Fibroblast of lung (primary cell): ENCODE results near the gene GAK. TPM values are rescaled to one million over a fixed set of nuclear protein-coding genes. Genes with fewer than 3 reads are reported as not detected.

Source experiments
- DNase-seq, 2 donors: peaks; one replicate each; pipeline versions ENCODE4 v3.0.0 to v3.0.0-alpha.2; 2010; ENCODE audit warnings: low read depth in 2 of 2
- H2AFZ ChIP-seq: 2 replicates; pipeline ENCODE4 v1.5.1; 2012; ENCODE audit warnings: low read length, control low read depth, inconsistent platforms
- H3K27ac ChIP-seq: 2 replicates; pipeline ENCODE4 v1.5.1; 2011; ENCODE audit warnings: low read length, control low read depth; ENCODE audit not compliant: insufficient read depth
- H3K27me3 ChIP-seq: 2 replicates; pipeline ENCODE4 v1.5.1; 2011; ENCODE audit warnings: mild to moderate bottlenecking, low read length; ENCODE audit not compliant: control insufficient read depth, insufficient read depth
- H3K36me3 ChIP-seq: 2 replicates; pipeline ENCODE4 v1.5.1; 2011; ENCODE audit warnings: low read length; ENCODE audit not compliant: control insufficient read depth, insufficient read depth
- H3K4me1 ChIP-seq: 2 replicates; pipeline ENCODE4 v1.5.1; 2011; ENCODE audit warnings: low read length; ENCODE audit not compliant: control insufficient read depth, insufficient read depth; ENCODE audit errors: extremely low read depth
- H3K4me2 ChIP-seq: 2 replicates; pipeline ENCODE4 v1.5.1; 2011; ENCODE audit warnings: low read length, control low read depth; ENCODE audit not compliant: insufficient read depth; ENCODE audit errors: extremely low read depth
- H3K4me3 ChIP-seq, 4 experiments: fragments of 200-600 bp in 1 of 4; sonication (generic) in 1 of 4; replicated peaks in 1 of 4; 2 replicates each; pipeline ENCODE4 v1.5.1; 2011 to 2016; ENCODE audit warnings: low read length in 4 of 4, low read depth in 3 of 4, mild to moderate bottlenecking in 3 of 4, control low read depth in 2 of 4, inconsistent platforms in 1 of 4, mixed read lengths in 1 of 4; ENCODE audit not compliant: insufficient read depth in 1 of 4; ENCODE audit errors: control extremely low read depth in 1 of 4
- H3K79me2 ChIP-seq: 2 replicates; pipeline ENCODE4 v1.5.1; 2012; ENCODE audit warnings: mild to moderate bottlenecking, low read length, inconsistent platforms; ENCODE audit not compliant: control insufficient read depth, insufficient read depth
- H3K9ac ChIP-seq: 2 replicates; pipeline ENCODE4 v1.5.1; 2011; ENCODE audit warnings: mild to moderate bottlenecking, low read length, control low read depth; ENCODE audit not compliant: insufficient read depth
- H3K9me3 ChIP-seq: 2 replicates; pipeline ENCODE4 v1.5.1; 2012; ENCODE audit warnings: low read depth, low read length; ENCODE audit not compliant: control insufficient read depth, insufficient read depth
- H4K20me1 ChIP-seq: 2 replicates; pipeline ENCODE4 v1.5.1; 2011; ENCODE audit warnings: low read length; ENCODE audit not compliant: control insufficient read depth, insufficient read depth; ENCODE audit errors: extremely low read depth
- EZH2 ChIP-seq: IDR thresholded peaks from 2 replicates; pipeline ENCODE4 v1.5.1; 2012; ENCODE audit warnings: low read length, control low read depth, mild to moderate bottlenecking; ENCODE audit errors: missing control alignments
- polyA plus RNA-seq, 2 donors: library from polyadenylated mRNA; depleted of rRNA in 1 of 2; stranded (reverse) in 1 of 2; unstranded in 1 of 2; fragments of >200 nt; gene quantifications; 2 replicates each; pipeline ENCODE4 v1.2.1, GENCODE V29; 2011 to 2012; ENCODE audit warnings: missing spikeins in 1 of 2
- total RNA-seq: library from RNA; depleted of rRNA; stranded (reverse); fragments of >200 nt; gene quantifications from 2 replicates; pipeline ENCODE4 v1.2.1, GENCODE V29; 2014
- TF ChIP-seq, protein P1 (sequence below), 2 donors: IDR thresholded peaks in 1 of 2; conservative IDR thresholded peaks in 1 of 2; 1 replicate in 1 of 2; 2 replicates in 1 of 2; pipeline ENCODE4 v1.5.1; 2011 to 2012; ENCODE audit warnings: low read length in 2 of 2, control low read depth in 1 of 2, inconsistent platforms in 1 of 2, low read depth in 1 of 2, mild to moderate bottlenecking in 1 of 2

Gene GAK
- total and polyA plus RNA-seq, 2 donors (not counting 1 experiment from before 2014, with no cell fraction given), result 10.1 to 48.2 TPM

GRCh38 chr4:957231-957580, 25.1 kb upstream of the GAK start:
- TF ChIP-seq, protein P1, sequence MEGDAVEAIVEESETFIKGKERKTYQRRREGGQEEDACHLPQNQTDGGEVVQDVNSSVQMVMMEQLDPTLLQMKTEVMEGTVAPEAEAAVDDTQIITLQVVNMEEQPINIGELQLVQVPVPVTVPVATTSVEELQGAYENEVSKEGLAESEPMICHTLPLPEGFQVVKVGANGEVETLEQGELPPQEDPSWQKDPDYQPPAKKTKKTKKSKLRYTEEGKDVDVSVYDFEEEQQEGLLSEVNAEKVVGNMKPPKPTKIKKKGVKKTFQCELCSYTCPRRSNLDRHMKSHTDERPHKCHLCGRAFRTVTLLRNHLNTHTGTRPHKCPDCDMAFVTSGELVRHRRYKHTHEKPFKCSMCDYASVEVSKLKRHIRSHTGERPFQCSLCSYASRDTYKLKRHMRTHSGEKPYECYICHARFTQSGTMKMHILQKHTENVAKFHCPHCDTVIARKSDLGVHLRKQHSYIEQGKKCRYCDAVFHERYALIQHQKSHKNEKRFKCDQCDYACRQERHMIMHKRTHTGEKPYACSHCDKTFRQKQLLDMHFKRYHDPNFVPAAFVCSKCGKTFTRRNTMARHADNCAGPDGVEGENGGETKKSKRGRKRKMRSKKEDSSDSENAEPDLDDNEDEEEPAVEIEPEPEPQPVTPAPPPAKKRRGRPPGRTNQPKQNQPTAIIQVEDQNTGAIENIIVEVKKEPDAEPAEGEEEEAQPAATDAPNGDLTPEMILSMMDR (conservative IDR thresholded peaks at IDR 0.05 in 1 of 2, IDR thresholded peaks at IDR 0.05 in 1 of 2; ENCODE audit: low read depth in 1 of 2, low read length in 2 of 2), result no peak
- no peak for TF ChIP-seq EZH2
- Histone ChIP-seq H3K9me3 (no peaks in the 10 kb centered on the region), H2AFZ (no peak overlapping the region), H3K79me2 (no peaks in the 10 kb centered on the region), H4K20me1 (no peaks in the 10 kb centered on the region), H3K36me3 (peaks cover 12% of the 10 kb centered on the region), H3K27me3 (no peaks in the 10 kb centered on the region), H3K9ac (no peak overlapping the region), H3K4me1 (no peaks in the 10 kb centered on the region), H3K4me3 (no peak overlapping the region), H3K27ac (no peak overlapping the region), H3K4me2 (no peak overlapping the region)
- no peak for DNase-seq

DNA sequence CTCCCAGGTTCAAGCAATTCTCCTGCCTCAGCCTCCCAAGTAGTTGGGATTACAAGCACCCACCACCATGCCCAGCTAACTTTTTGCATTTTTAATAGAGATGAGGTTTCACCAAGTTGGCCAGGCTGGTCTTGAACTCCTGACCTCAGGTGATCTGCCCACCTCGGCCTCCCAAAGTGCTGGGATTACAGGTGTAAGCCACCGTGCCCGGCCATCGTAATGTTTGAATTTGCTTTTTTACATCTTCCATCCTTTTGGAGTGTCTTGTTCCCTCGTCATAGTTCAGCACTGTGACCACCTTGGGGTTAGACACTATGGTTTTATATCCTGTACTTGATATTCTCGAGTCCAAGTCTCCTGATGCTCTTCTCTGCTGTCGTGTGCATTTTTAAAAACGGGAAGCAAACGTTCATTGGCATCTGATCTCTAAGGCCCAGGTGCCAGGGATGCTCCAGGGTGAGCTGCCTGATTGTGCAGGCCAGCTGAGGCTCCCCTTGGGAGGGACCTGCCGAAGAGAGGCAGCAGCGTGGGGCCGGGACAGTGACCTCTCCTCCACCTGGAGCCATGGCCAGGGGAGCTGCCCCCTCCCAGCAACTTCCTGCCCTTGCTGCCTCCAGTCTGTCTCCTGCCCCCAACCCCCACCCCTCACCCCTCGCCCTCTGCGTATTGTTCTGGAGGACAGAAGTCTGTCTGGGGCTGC, 24.6 kb upstream of the GAK start:
- no peak for TF ChIP-seq EZH2
- TF ChIP-seq, protein P1 (conservative IDR thresholded peaks at IDR 0.05 in 1 of 2, IDR thresholded peaks at IDR 0.05 in 1 of 2; ENCODE audit: low read depth in 1 of 2, low read length in 2 of 2), result no peak

GRCh38 chr4:955931-956381, 23.8 kb upstream of the GAK start:
- Histone ChIP-seq H3K9ac (no peak overlapping the region), H3K4me2 (no peak overlapping the region), H3K4me1 (no peaks in the 10 kb centered on the region), H2AFZ (no peak overlapping the region), H4K20me1 (no peaks in the 10 kb centered on the region), H3K27me3 (no peaks in the 10 kb centered on the region), H3K36me3 (peaks cover 9% of the 10 kb centered on the region), H3K27ac (no peak overlapping the region), H3K9me3 (no peaks in the 10 kb centered on the region), H3K4me3 (no peak overlapping the region), H3K79me2 (no peaks in the 10 kb centered on the region)
- DNase-seq, result no peak
- no peak for TF ChIP-seq EZH2
- TF ChIP-seq, protein P1 (conservative IDR thresholded peaks at IDR 0.05 in 1 of 2, IDR thresholded peaks at IDR 0.05 in 1 of 2; ENCODE audit: low read depth in 1 of 2, low read length in 2 of 2), result no peak

More for the DNA sequence above, 24.6 kb upstream of the GAK start:
- Histone ChIP-seq H3K9ac (no peak overlapping the region), H2AFZ (no peak overlapping the region), H3K4me1 (no peaks in the 10 kb centered on the region), H3K4me3 (no peak overlapping the region), H3K27ac (no peak overlapping the region), H3K79me2 (no peaks in the 10 kb centered on the region), H3K27me3 (no peaks in the 10 kb centered on the region), H3K9me3 (no peaks in the 10 kb centered on the region), H3K4me2 (no peak overlapping the region), H4K20me1 (no peaks in the 10 kb centered on the region), H3K36me3 (peaks cover 11% of the 10 kb centered on the region)
- no peak for DNase-seq
